ENCODE data around the gene SNX11.

The SNX11 gene

GRCh38 chr17:48153691-48154358 is 46.3 kb downstream of the SNX11 start:
- TF ChIP-seq, protein P1, sequence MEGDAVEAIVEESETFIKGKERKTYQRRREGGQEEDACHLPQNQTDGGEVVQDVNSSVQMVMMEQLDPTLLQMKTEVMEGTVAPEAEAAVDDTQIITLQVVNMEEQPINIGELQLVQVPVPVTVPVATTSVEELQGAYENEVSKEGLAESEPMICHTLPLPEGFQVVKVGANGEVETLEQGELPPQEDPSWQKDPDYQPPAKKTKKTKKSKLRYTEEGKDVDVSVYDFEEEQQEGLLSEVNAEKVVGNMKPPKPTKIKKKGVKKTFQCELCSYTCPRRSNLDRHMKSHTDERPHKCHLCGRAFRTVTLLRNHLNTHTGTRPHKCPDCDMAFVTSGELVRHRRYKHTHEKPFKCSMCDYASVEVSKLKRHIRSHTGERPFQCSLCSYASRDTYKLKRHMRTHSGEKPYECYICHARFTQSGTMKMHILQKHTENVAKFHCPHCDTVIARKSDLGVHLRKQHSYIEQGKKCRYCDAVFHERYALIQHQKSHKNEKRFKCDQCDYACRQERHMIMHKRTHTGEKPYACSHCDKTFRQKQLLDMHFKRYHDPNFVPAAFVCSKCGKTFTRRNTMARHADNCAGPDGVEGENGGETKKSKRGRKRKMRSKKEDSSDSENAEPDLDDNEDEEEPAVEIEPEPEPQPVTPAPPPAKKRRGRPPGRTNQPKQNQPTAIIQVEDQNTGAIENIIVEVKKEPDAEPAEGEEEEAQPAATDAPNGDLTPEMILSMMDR (IDR thresholded peaks at IDR 0.05): peak; percentile 67; the same call in 1 of the 2 replicates

DNA sequence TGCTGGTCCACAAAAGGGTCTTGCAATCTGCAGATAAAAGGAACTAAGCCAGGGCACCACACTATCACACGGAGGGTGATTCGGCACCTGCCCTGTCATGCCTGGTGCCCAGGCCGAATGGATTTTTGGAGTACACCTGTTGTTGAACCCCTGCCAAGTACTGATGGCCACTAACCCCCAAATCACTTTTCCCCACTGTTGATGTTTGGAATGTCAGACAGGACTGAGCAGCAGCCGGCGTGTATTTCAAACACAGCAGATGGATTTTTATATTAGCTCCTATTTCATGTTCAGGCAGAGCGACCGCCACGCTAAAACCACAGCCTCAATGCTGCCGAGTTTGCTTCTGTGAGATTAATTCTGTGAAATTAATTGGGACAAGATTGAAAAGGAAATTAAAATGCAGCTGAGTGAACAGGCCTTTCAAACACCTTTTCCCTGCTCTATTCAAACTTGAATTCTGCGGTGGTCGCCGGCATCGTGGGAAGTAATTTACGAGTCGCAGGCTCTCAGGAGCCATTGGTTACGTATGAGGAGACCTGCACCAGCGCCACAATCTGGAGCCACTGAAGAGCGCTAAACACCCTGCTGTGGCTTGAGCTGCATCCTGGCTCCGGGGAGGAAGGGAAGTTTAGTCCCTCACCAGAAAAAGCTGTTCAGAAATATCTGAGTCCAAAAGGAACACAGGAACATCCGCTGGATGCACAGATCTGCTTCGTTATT is 48.5 kb downstream of the SNX11 start:
- TF ChIP-seq, protein P1 (IDR thresholded peaks at IDR 0.05): no peak

- TF ChIP-seq, protein P1 (IDR thresholded peaks at IDR 0.05): no peak
These were observed 51.7 kb downstream of the SNX11 start for GRCh38 chr17:48159232-48159631.

GRCh38 chr17:48160177-48161081 is 52.9 kb downstream of the SNX11 start:
- TF ChIP-seq, protein P1 (IDR thresholded peaks at IDR 0.05): no peak

- TF ChIP-seq, protein P1 (IDR thresholded peaks at IDR 0.05): no peak
These were observed 53.8 kb downstream of the SNX11 start for GRCh38 chr17:48161127-48161905.

GRCh38 chr17:48162306-48162934 is 54.9 kb downstream of the SNX11 start:
- TF ChIP-seq, protein P1 (IDR thresholded peaks at IDR 0.05): no peak

Measured in LNCAP (cell line).